Vagina (tissue), 2 donors: ENCODE measurements around the gene C3orf22.
"Not testable (repeated sequence)": the region's sequence is repeated elsewhere in the genome, so short reads cannot be mapped to it uniquely, and the experiment has no call there.

Experiments
- POLR2A ChIP-seq, 2 donors: fragments of 450-650 bp; IDR thresholded peaks; one replicate each; pipeline ENCODE4 v1.6.1; 2017; ENCODE audit warnings: antibody characterized with exemption in 2 of 2, mild to moderate bottlenecking in 2 of 2, moderate library complexity in 2 of 2
- POLR2AphosphoS5 ChIP-seq, 2 donors: sonication (generic); formaldehyde crosslinking; IDR thresholded peaks; one replicate each; pipeline ENCODE4 v1.9.0; 2017; ENCODE audit warnings: antibody characterized with exemption in 2 of 2, mild to moderate bottlenecking in 2 of 2, low read depth in 1 of 2; ENCODE audit not compliant: insufficient read depth in 1 of 2
- TF ChIP-seq, protein P1 (sequence below), 3 experiments: fragments of 450-650 bp in 2 of 3; fragments of 200-600 bp in 1 of 3; sonication (generic) in 1 of 3; IDR thresholded peaks; one replicate each; pipeline ENCODE4 v1.5.1; 2017 to 2019; ENCODE audit warnings: antibody characterized with exemption in 3 of 3, mild to moderate bottlenecking in 2 of 3, moderate library complexity in 2 of 3

DNA sequence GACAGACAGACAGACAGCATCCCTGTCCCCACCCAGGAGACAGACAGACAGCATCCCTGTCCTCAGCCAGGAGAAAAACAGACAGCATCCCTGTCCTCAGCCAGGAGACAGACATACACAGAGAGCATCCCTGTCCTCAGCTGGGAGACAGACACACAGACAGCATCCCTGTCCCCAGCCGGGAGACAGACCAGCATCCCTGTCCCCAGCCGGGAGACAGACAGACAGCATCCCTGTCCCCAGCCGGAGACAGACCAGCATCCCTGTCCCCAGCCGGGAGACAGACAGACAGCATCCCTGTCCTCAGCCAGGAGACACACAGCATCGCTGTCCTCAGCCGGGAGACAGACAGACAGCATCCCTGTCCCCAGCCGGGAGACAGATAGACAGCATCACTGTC is 24.0 kb downstream of the C3orf22 start:
- not testable (repeated sequence) for TF ChIP-seq POLR2A (IDR thresholded peaks at IDR 0.05); POLR2AphosphoS5 (IDR thresholded peaks at IDR 0.05; ENCODE audit: insufficient read depth in 1 of 2, low read depth in 1 of 2)
- TF ChIP-seq, protein P1, sequence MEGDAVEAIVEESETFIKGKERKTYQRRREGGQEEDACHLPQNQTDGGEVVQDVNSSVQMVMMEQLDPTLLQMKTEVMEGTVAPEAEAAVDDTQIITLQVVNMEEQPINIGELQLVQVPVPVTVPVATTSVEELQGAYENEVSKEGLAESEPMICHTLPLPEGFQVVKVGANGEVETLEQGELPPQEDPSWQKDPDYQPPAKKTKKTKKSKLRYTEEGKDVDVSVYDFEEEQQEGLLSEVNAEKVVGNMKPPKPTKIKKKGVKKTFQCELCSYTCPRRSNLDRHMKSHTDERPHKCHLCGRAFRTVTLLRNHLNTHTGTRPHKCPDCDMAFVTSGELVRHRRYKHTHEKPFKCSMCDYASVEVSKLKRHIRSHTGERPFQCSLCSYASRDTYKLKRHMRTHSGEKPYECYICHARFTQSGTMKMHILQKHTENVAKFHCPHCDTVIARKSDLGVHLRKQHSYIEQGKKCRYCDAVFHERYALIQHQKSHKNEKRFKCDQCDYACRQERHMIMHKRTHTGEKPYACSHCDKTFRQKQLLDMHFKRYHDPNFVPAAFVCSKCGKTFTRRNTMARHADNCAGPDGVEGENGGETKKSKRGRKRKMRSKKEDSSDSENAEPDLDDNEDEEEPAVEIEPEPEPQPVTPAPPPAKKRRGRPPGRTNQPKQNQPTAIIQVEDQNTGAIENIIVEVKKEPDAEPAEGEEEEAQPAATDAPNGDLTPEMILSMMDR (IDR thresholded peaks at IDR 0.05): not testable (repeated sequence)
